ENCODE measurements around the gene EPB41L2. TPM values are rescaled to one million over a fixed set of nuclear protein-coding genes. Genes with fewer than 3 reads are reported as not detected.

Gene EPB41L2
- total RNA-seq, 1 donor from 2014 or later, result 61.8 TPM

DNA sequence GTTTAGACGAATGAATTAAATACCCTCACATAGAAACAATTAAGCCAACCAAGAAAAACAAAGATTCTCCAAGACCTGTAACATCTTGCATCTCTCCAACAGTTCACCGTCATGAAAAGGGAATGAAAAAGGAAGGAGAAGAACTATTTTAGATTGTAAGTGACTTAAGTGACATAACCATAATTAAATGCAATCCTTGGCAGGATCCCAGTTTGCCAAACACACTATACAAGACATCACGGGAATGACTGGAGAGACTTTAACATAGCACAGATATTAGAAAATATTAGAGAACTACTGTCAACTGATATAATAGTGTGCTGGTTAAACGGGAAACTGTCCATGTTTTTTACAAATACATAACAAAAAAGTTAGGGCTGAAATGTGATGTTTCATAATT is 22.2 kb downstream of the EPB41L2 start:
- H3F3A ChIP-seq (ENCODE audit: low read depth), result no peaks in the 10 kb centered on the region
- H3K9me3 Mint-ChIP-seq, result no peaks in the 10 kb centered on the region
- DNase-seq (ENCODE audit: low spot score), result no peak
- H3K27me3 ChIP-seq, result no peaks in the 10 kb centered on the region
- H3K27me3 Mint-ChIP-seq (ENCODE audit: insufficient read depth, low read depth), result no peaks in the 10 kb centered on the region
- H3K79me2 ChIP-seq (ENCODE audit: low read depth), result peaks cover 39% of the 10 kb centered on the region
- H3K9me3 ChIP-seq (ENCODE audit: low read depth), result no peaks in the 10 kb centered on the region
- H3K4me3 Mint-ChIP-seq, result no peak overlapping the region
- H4K20me1 ChIP-seq (ENCODE audit: low read depth), result no peaks in the 10 kb centered on the region
- H3K4me3 ChIP-seq, result no peak overlapping the region
- H3K36me3 ChIP-seq, result no peaks in the 10 kb centered on the region
- H3K4me2 ChIP-seq, result no peak overlapping the region
- H3K27ac ChIP-seq, result no peak overlapping the region
- TF ChIP-seq, protein P1, sequence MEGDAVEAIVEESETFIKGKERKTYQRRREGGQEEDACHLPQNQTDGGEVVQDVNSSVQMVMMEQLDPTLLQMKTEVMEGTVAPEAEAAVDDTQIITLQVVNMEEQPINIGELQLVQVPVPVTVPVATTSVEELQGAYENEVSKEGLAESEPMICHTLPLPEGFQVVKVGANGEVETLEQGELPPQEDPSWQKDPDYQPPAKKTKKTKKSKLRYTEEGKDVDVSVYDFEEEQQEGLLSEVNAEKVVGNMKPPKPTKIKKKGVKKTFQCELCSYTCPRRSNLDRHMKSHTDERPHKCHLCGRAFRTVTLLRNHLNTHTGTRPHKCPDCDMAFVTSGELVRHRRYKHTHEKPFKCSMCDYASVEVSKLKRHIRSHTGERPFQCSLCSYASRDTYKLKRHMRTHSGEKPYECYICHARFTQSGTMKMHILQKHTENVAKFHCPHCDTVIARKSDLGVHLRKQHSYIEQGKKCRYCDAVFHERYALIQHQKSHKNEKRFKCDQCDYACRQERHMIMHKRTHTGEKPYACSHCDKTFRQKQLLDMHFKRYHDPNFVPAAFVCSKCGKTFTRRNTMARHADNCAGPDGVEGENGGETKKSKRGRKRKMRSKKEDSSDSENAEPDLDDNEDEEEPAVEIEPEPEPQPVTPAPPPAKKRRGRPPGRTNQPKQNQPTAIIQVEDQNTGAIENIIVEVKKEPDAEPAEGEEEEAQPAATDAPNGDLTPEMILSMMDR (IDR thresholded peaks at IDR 0.05), result no peak
- TF ChIP-seq EZH2phosphoT487 (IDR thresholded peaks at IDR 0.05) (no peak), EZH2 (IDR thresholded peaks at IDR 0.05) (no peak)
- peaks cover 2% of the 10 kb centered on the region for H3K36me3 Mint-ChIP-seq
- no peak overlapping the region for H2AFZ ChIP-seq (replicated peaks)
- no peak overlapping the region for H3K27ac Mint-ChIP-seq
- no peaks in the 10 kb centered on the region for H3K4me1 ChIP-seq
- no peak overlapping the region for H3K9ac ChIP-seq
- H3K4me1 Mint-ChIP-seq, result no peaks in the 10 kb centered on the region

DNA sequence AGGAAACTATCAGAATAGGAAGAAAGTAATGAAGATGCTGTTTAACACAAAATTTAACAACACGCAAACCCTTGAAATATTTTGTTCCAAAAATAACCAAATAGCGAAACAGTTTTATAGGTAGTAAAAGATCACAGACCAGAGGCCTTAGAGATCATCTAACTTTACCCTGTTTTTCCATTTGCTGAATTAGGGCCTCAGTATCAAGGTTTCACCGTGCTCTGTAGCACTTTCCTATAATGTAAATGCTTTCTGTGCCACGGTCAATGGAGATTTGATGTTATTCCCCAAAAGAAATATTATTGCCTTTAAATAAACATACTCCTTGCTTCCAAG is 23.7 kb downstream of the EPB41L2 start:
- Histone ChIP-seq H3K4me2 (no peak overlapping the region), H3K9me3 (ENCODE audit: low read depth) (no peaks in the 10 kb centered on the region), H3K36me3 (no peaks in the 10 kb centered on the region), H3K9ac (no peak overlapping the region), H3K79me2 (ENCODE audit: low read depth) (peaks cover 36% of the 10 kb centered on the region), H3K27ac (no peak overlapping the region), H3K4me1 (no peaks in the 10 kb centered on the region), H2AFZ (replicated peaks) (no peak overlapping the region), H4K20me1 (ENCODE audit: low read depth) (no peaks in the 10 kb centered on the region), H3K4me3 (no peak overlapping the region), H3K27me3 (no peaks in the 10 kb centered on the region), H3F3A (ENCODE audit: low read depth) (no peaks in the 10 kb centered on the region)
- Mint-ChIP-seq H3K36me3 (peaks cover 2% of the 10 kb centered on the region), H3K4me1 (peaks cover 5% of the 10 kb centered on the region), H3K27me3 (ENCODE audit: insufficient read depth, low read depth) (no peaks in the 10 kb centered on the region), H3K9me3 (no peaks in the 10 kb centered on the region), H3K27ac (no peak overlapping the region), H3K4me3 (no peak overlapping the region)
- TF ChIP-seq EZH2 (IDR thresholded peaks at IDR 0.05) (no peak), EZH2phosphoT487 (IDR thresholded peaks at IDR 0.05) (no peak)
- TF ChIP-seq, protein P1 (IDR thresholded peaks at IDR 0.05), result no peak
- DNase-seq (ENCODE audit: low spot score), result no peak

DNA sequence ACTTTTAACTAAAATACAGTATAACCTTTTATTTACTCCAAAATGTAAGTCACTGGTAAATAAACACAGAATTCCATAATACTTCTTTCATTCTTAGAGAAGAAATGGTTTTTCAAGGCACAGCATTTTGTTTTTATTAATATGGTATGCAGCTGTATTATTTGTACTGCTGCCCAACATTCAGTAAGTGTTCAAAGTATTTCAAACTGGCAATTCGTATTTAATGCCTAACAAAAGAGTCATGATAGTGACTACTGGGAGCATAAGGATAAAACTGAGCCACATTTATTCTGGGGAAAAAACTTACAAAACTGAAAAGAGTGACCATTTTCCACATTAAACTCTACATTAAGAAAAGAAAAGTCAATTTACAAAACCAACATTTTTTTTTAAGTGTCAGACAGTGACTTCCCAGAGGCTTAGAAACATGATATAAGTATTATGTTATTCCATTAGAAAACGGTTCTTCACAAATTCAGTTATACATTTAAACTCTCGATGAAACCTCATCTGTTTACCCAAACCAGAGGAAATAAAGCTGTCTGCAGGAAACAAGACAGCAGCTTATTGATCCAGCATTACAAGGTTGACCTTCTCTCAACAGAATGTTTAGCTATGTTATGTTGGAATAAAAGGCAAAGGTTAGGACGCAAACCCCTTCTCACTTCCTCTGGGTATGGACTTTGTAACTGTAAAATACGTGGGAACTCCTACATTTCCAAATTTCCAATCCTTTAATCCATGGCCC is 24.3 kb downstream of the EPB41L2 start:
- no peak overlapping the region for H3K4me3 ChIP-seq
- no peaks in the 10 kb centered on the region for H3K9me3 ChIP-seq (ENCODE audit: low read depth)
- no peaks in the 10 kb centered on the region for H3K27me3 ChIP-seq
- TF ChIP-seq, protein P1 (IDR thresholded peaks at IDR 0.05), result no peak
- TF ChIP-seq EZH2 (IDR thresholded peaks at IDR 0.05), result no peak
- TF ChIP-seq EZH2phosphoT487 (IDR thresholded peaks at IDR 0.05), result no peak
- H3K4me1 Mint-ChIP-seq, result peaks cover 5% of the 10 kb centered on the region
- no peak overlapping the region for H3K27ac ChIP-seq
- no peak overlapping the region for H3K27ac Mint-ChIP-seq
- no peaks in the 10 kb centered on the region for H3K9me3 Mint-ChIP-seq
- H3K79me2 ChIP-seq (ENCODE audit: low read depth), result peaks cover 37% of the 10 kb centered on the region
- H3K4me1 ChIP-seq, result no peaks in the 10 kb centered on the region
- no peak overlapping the region for H3K4me3 Mint-ChIP-seq
- H3K27me3 Mint-ChIP-seq (ENCODE audit: insufficient read depth, low read depth), result no peaks in the 10 kb centered on the region
- no peak overlapping the region for H3K4me2 ChIP-seq
- no peak overlapping the region for H2AFZ ChIP-seq (replicated peaks)
- H3K36me3 Mint-ChIP-seq, result peaks cover 2% of the 10 kb centered on the region
- no peaks in the 10 kb centered on the region for H3K36me3 ChIP-seq
- H3F3A ChIP-seq (ENCODE audit: low read depth), result no peaks in the 10 kb centered on the region
- H4K20me1 ChIP-seq (ENCODE audit: low read depth), result no peaks in the 10 kb centered on the region
- no peak overlapping the region for H3K9ac ChIP-seq
- no peak for DNase-seq (ENCODE audit: low spot score)
